Adrenal gland (tissue), 19 donors: ENCODE measurements around the gene EIF2S2. TPM values are rescaled to one million over a fixed set of nuclear protein-coding genes. Genes with fewer than 3 reads are reported as not detected.
"Not testable (repeated sequence)": the region's sequence is repeated elsewhere in the genome, so short reads cannot be mapped to it uniquely, and the experiment has no call there.

Source experiments
- DNase-seq, 7 donors: peaks; one replicate each; pipeline ENCODE4 v3.0.0-alpha.2; 2019 to 2020
- H3K27ac ChIP-seq, 5 donors: fragments of 200-600 bp; sonication (generic) in 4 of 5; 1 replicate in 3 of 5; 2 replicates in 2 of 5; pipeline versions ENCODE4 v1.5.1 to v1.8.0; 2016 to 2020; ENCODE audit warnings: mild to moderate bottlenecking in 1 of 5
- H3K27me3 ChIP-seq: fragments of 200-600 bp; 2 replicates; pipeline ENCODE4 v1.8.0; 2021
- H3K36me3 ChIP-seq, 2 donors: fragments of 200-600 bp; replicated peaks in 1 of 2; 1 replicate in 1 of 2; 2 replicates in 1 of 2; pipeline versions ENCODE4 v1.5.1 to v1.8.0; 2018 to 2022
- H3K4me1 ChIP-seq, 2 donors: fragments of 200-600 bp; replicated peaks in 1 of 2; 1 replicate in 1 of 2; 2 replicates in 1 of 2; pipeline versions ENCODE4 v1.5.1 to v1.8.0; 2018 to 2021
- H3K4me3 ChIP-seq, 4 donors: fragments of 200-600 bp; sonication (generic) in 3 of 4; one replicate each; pipeline ENCODE4 v1.5.1; 2016 to 2018
- H3K9me3 ChIP-seq, 3 donors: fragments of 200-600 bp; sonication (generic) in 1 of 3; replicated peaks in 1 of 3; 1 replicate in 2 of 3; 2 replicates in 1 of 3; pipeline versions ENCODE4 v1.5.1 to v1.8.0; 2016 to 2021
- CTCF ChIP-seq, 6 experiments: fragments of 450-650 bp in 4 of 6; fragments of 200-600 bp in 2 of 6; sonication (generic) in 1 of 6; IDR thresholded peaks; 1 replicate in 5 of 6; 2 replicates in 1 of 6; pipeline versions ENCODE4 v1.5.1 to v1.8.0; 2016 to 2021; ENCODE audit warnings: antibody characterized with exemption in 6 of 6, mild to moderate bottlenecking in 2 of 6, moderate library complexity in 1 of 6
- POLR2A ChIP-seq, 2 donors: fragments of 450-650 bp; IDR thresholded peaks; one replicate each; pipeline ENCODE4 v1.6.1; 2017; ENCODE audit warnings: antibody characterized with exemption in 2 of 2, mild to moderate bottlenecking in 2 of 2, moderate library complexity in 1 of 2
- WGBS, 4 donors: extraction: QIAGEN DNeasy Blood & Tissue Kit in 2 of 4; methylation state at CpG; one replicate each; pipeline versions ENCODE4 v1.1.5 to v1.1.7; 2013 to 2017; 5-methylcytosine and 5-hydroxymethylcytosine counted together
- intact Hi-C, 2 donors: fragments of 100-400 bp; cut with DNase I; formaldehyde crosslinking; loops; one replicate each; pipeline versions ENCODE4 v1.14.1 to v1.15.0; 2022 to 2023
- long read RNA-seq, 10 donors: library from polyadenylated mRNA in 3 of 10; unstranded in 2 of 10; stranded (forward) in 1 of 10; transcript quantifications; one replicate each; pipeline ENCODE4 v2.0.0 and lab custom pipeline, GENCODE V29; 2021 to 2026
- polyA plus RNA-seq, 3 donors: library from polyadenylated mRNA; stranded (reverse); fragments of 200-250 nt in 2 of 3; fragments of 350-450 nt in 1 of 3; fragmentation: Illumina TruSeq in 1 of 3; extraction: RNeasy Lipid Tissue Mini Kit (QIAGEN cat#74804) in 1 of 3; gene quantifications; one replicate each; pipeline ENCODE4 v1.2.3, GENCODE V29; 2013 to 2014
- total RNA-seq, 9 donors: library from RNA; depleted of rRNA in 4 of 9; stranded (reverse); fragments of >200 nt in 4 of 9; fragments of 120-200 nt in 1 of 9; fragmentation: NEBNext Ultra II Directional in 1 of 9; extraction: Animal tissue kit (Norgen Biotek cat#: 25700) in 1 of 9; gene quantifications; one replicate each; pipeline versions ENCODE4 v1.1.0 to v1.2.4, GENCODE V29; 2013 to 2023
- donor health status: healthy with polysubstance abuse.
- donor health status: Bipolar disorder and iron deficiency.
- donor health status: DM: yes; HTN: yes; CAD: no.
- donor health status: DM: no; HTN: no; CAD: no.
- donor health status: DM: no; HTN: no; CAD: no.
- donor health status: DM: yes; HTN: yes; CAD: no.

The EIF2S2 gene
- total RNA-seq: 100 to 1,000 TPM in 1 of 9 donors, 10 to 100 TPM in 8; 33.6 to 165 (median 50.9) TPM
- polyA plus RNA-seq: 100 to 1,000 TPM in 1 of 3 donors, 10 to 100 TPM in 2; 26.7 to 204 (median 31.8) TPM
- long read RNA-seq, donor 1, transcript EIF2S2-201 (9 exons, 2,656 nt): major isoform, 89 of 394 reads
- long read RNA-seq, donor 1, partial matches to known transcripts: 291 of 394 reads
- long read RNA-seq, donor 1, other reads (novel, unspliced or antisense): 14 of 394 reads
- long read RNA-seq, donor 2, transcript EIF2S2-201 (9 exons, 2,656 nt): major isoform, 46 of 237 reads
- long read RNA-seq, donor 2, partial matches to known transcripts: 191 of 237 reads
- long read RNA-seq, donor 2, other reads (novel, unspliced or antisense): 0 of 237 reads
- long read RNA-seq, donor 3, transcript EIF2S2-201 (9 exons, 2,656 nt): major isoform, 77 of 227 reads
- long read RNA-seq, donor 3, partial matches to known transcripts: 144 of 227 reads
- long read RNA-seq, donor 3, other reads (novel, unspliced or antisense): 6 of 227 reads
- long read RNA-seq, donor 4, transcript EIF2S2-201 (9 exons, 2,656 nt): major isoform, 45 of 146 reads
- long read RNA-seq, donor 4, partial matches to known transcripts: 96 of 146 reads
- long read RNA-seq, donor 4, other reads (novel, unspliced or antisense): 5 of 146 reads
- long read RNA-seq, donor 5, transcript EIF2S2-201 (9 exons, 2,656 nt): major isoform, 296 of 327 reads
- long read RNA-seq, donor 5, partial matches to known transcripts: 14 of 327 reads
- long read RNA-seq, donor 5, other reads (novel, unspliced or antisense): 17 of 327 reads
- long read RNA-seq, donor 6, transcript EIF2S2-201 (9 exons, 2,656 nt): major isoform, 12 of 69 reads
- long read RNA-seq, donor 6, partial matches to known transcripts: 54 of 69 reads
- long read RNA-seq, donor 6, other reads (novel, unspliced or antisense): 3 of 69 reads
- long read RNA-seq, donor 7, transcript EIF2S2-201 (9 exons, 2,656 nt): major isoform, 24 of 155 reads
- long read RNA-seq, donor 7, partial matches to known transcripts: 131 of 155 reads
- long read RNA-seq, donor 7, other reads (novel, unspliced or antisense): 0 of 155 reads
- long read RNA-seq, donor 8, transcript EIF2S2-201 (9 exons, 2,656 nt): major isoform, 76 of 343 reads
- long read RNA-seq, donor 8, partial matches to known transcripts: 250 of 343 reads
- long read RNA-seq, donor 8, other reads (novel, unspliced or antisense): 17 of 343 reads
- long read RNA-seq, donor 9, transcript EIF2S2-201 (9 exons, 2,656 nt): major isoform, 54 of 208 reads
- long read RNA-seq, donor 9, partial matches to known transcripts: 154 of 208 reads
- long read RNA-seq, donor 9, other reads (novel, unspliced or antisense): 0 of 208 reads
- long read RNA-seq, donor 10, transcript EIF2S2-201 (9 exons, 2,656 nt): major isoform, 28 of 149 reads
- long read RNA-seq, donor 10, partial matches to known transcripts: 121 of 149 reads
- long read RNA-seq, donor 10, other reads (novel, unspliced or antisense): 0 of 149 reads

DNA sequence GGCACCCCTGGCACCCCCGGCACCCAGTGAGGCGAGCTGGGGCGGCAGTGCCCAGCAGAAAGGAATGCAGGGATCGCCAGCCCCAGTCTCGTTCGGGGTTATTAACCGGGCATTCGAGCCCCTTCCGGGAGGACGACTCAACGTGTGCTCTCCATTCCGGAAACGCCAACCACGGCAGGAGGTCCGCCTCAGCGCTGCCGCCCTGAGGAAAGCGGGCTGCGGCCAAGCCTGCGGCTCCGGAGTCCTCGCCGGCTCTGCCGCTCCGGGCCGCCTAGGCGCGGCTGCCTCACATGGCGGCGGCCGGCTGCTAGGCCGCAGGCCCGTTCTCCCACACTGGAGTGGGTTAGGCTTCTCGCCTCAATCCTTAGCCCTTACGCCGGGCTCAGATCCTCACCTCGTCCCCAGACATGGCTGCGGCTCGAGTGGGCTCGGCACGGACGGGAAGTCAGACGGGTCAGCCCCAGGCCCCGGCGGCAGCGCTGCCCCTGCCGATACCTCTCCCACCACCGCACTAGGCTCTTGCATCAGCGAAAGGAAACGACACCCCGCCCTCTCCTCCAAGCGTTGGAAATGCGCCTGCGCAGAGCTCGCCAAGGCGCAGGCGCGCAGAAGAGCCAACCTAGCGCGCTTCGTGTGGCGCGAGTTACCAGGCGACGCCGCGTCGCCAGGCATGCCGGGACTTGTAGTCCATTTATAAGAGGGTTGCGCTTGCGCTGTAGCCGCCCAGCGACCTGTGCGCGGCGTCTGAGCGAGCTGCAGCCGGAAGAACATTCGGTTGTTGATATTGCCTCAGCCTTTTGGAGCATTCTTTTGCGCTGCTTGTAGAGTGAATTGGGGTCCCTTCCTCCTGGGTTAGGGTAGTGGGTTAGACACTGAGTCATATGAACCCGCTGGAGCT, at the start of gene EIF2S2:
Gene EIF2S2, minus strand, starts transcription at position 542 of the 898 bp plus-strand sequence. Its CDS starts 133 bp downstream, at position 409.
- intact Hi-C loops: no loop called here
- WGBS, 4 donors: 0 to 1% (median 0%) methylated on average over 11 to 81 of the region's 81 CpGs
- Histone ChIP-seq H3K4me3 (peak within 1 kb of the TSS; percentile 72 to 91 (median 81)), H3K27me3 (no peaks in the 10 kb centered on the region), H3K27ac (peak within 1 kb of the TSS; percentile 93 to 99 (median 97)), H3K9me3 (no peaks in the 10 kb centered on the region), H3K4me1 (peaks cover 24 to 48% of the 10 kb centered on the region in 2 donors), H3K36me3 (no peaks in the 10 kb centered on the region)
- TF ChIP-seq CTCF (IDR thresholded peaks at IDR 0.05) (no peak), POLR2A (IDR thresholded peaks at IDR 0.05) (peak; percentile 93 to 99)
- DNase-seq: peak; percentile 95 to 98 (median 96)

- H3K36me3 ChIP-seq, intact Hi-C loops, H3K9me3 ChIP-seq, H3K27ac ChIP-seq, DNase-seq, H3K4me3 ChIP-seq, H3K27me3 ChIP-seq, H3K4me1 ChIP-seq: not testable (repeated sequence)
- WGBS, 4 donors: 74 to 84% (median 82%) methylated on average over 8 of the region's 8 CpGs
Measured at GRCh38 chr20:34157697-34158096, 45.7 kb upstream of the EIF2S2 start.

- H3K4me3 ChIP-seq: no peak overlapping the region
- no peak for DNase-seq
- H3K27ac ChIP-seq: no peak overlapping the region
- WGBS, 4 donors: 64 to 78% (median 70%) methylated on average over 2 of the region's 2 CpGs
- TF ChIP-seq CTCF (IDR thresholded peaks at IDR 0.05) (no peak), POLR2A (IDR thresholded peaks at IDR 0.05) (no peak)
- no peaks in the 10 kb centered on the region for H3K36me3 ChIP-seq
- intact Hi-C loops: no loop called here
- no peaks in the 10 kb centered on the region for H3K9me3 ChIP-seq
- H3K4me1 ChIP-seq: no peaks in the 10 kb centered on the region
- H3K27me3 ChIP-seq: no peaks in the 10 kb centered on the region
Measured at GRCh38 chr20:34155836-34156235, 43.8 kb upstream of the EIF2S2 start.

DNA sequence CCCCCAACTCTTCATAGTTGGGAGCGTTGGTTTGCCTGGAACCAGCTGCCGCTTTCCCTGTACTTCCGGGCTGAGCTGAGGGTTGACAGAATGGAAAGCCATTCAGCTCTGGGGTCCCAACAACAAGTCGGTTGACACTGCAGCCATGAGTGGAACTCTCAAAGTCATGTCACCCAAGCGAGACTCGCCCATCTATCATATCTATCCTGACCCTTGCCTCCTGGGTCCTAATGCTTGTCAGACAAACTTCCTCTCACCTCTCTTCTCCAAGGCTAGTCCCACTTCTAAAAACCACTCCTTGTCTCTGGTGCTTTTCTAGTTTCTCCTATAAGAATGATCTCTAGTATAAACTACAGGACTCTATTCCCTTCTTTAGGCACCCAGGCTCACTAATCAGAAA, 41.1 kb upstream of the EIF2S2 start:
- DNase-seq, H3K4me1 ChIP-seq, H3K4me3 ChIP-seq, H3K36me3 ChIP-seq, H3K27ac ChIP-seq, intact Hi-C loops, H3K9me3 ChIP-seq, H3K27me3 ChIP-seq: not testable (repeated sequence)
- 90 to 91% (median 91%) methylated on average over 4 to 6 of the region's 6 CpGs for WGBS, 4 donors

DNA sequence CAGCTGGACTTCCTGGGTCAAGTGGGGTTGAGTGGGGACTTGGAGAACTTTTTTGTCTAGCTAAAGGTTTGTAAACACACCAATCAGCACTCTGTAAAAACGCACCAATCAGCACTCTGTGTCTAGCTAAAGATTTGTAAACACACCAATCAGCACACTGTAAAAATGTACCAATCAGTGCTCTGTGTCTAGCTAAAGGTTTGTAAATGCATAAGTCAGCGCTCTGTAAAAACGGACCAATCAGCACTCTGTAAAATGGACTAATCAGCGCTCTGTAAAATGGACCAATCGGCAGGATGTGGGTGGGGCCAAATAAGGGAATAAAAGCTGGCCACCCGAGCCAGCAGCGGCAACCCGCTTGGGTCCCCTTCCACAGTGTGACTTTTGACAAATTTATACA, 40.0 kb upstream of the EIF2S2 start:
- H3K4me3 ChIP-seq, H3K27ac ChIP-seq, H3K4me1 ChIP-seq, DNase-seq, H3K36me3 ChIP-seq, intact Hi-C loops, H3K27me3 ChIP-seq, H3K9me3 ChIP-seq: not testable (repeated sequence)
- 89 to 92% (median 91%) methylated on average over 8 of the region's 8 CpGs for WGBS, 4 donors
